CD4-positive, alpha-beta T cell treated with Interleukin-15 for 4 hours (primary cell): ENCODE results near the gene CPNE4.

Experiments used
- DNase-seq: peaks from one replicate; pipeline ENCODE4 v3.0.0-alpha.2; 2020; ENCODE audit warnings: low spot score

CPNE4 gene

DNA sequence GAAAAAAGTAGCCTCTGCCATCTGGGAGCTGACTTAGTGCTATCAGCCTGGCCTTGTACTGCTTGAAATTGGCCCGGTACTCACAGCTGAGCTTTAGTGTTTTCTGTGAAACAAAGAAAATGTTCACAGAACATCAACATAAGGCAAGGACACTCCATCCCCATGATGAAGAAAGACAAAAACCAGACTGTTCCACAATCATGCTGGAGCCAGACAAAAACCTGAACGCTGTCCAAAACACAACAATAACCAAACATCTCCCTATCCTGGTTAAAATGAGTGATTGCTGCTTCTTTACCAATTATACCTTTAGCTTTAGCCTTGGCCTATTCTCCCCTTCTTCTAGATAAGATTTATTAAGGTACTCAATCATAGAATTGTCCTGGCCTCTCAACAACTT lies 153.9 kb downstream of the CPNE4 start:
- no peak for DNase-seq

DNA sequence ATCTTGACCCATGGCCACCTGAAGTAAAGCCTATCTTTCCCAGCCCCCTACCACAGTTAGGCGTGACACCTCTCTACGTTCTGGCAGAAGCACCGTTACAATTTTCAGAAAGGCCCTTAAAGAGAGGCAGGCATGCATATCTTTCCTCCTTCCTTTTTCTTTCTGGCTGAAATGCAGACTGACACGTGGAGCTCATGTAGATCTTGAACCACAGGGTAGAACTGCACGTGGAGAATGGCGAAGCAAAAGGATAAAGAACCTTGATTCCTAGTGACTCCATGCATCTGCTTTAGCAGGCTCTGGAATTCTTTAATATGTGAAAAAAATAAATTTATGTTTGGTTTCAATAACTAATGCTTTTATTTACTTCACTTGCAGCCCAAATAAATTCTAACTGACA lies 166.6 kb downstream of the CPNE4 start:
- no peak for DNase-seq

DNA sequence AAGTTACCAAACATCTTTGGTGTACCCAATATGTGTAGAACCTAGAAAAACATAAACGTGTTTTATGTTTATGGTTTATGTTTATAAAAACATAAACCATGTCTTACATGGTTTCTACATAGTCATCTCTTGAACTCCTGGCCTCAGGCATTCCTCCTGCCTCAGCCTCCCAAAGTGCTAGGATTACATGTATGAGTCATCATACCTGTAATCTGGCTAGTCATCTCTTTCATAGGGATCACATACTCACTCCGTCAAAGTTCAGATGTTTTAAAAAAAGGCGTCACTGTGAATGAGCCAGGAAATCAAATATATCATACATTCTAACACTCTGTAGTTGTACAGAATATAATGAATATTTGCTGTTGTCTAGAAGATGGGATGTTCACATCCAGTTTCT lies 178.6 kb downstream of the CPNE4 start:
- DNase-seq, result no peak

DNA sequence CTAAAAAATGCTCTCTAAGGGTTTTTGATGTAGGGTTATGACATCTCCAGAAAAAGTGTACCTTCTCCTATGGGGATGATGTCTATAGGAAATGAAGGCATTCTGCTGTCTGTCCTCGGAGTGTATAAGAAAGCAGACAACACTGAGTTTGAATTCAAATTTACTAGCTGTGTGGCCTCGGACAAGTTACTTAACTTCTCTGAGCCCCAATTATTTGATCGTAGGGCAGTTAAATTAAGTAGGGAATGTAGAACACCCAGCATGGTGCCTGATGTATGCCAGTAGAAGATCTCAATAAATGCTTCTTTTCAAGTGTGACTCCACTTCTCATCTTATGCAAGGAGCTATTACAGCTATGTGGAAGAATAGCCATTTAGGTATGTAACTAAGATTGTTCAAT lies 184.6 kb downstream of the CPNE4 start:
- DNase-seq, result no peak

DNA sequence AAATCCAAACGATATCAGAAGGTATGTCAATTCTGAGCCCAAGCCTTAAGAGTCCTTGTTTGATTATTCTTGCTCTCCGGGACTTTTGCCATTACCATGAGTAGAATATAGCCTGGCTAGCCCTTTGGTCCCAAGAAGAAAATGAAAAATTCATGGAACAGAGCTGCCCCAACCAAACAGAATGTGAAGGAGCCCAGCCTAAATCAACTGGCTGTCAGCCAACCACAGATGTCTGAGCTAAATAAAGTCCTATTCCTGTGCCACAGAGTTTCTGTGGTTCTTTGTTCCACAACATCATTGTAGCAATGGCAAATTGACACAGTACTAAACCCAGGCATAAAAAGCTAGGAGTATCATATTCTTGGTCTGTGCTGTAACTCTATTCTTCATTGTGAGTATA lies 185.2 kb downstream of the CPNE4 start:
- no peak for DNase-seq

DNA sequence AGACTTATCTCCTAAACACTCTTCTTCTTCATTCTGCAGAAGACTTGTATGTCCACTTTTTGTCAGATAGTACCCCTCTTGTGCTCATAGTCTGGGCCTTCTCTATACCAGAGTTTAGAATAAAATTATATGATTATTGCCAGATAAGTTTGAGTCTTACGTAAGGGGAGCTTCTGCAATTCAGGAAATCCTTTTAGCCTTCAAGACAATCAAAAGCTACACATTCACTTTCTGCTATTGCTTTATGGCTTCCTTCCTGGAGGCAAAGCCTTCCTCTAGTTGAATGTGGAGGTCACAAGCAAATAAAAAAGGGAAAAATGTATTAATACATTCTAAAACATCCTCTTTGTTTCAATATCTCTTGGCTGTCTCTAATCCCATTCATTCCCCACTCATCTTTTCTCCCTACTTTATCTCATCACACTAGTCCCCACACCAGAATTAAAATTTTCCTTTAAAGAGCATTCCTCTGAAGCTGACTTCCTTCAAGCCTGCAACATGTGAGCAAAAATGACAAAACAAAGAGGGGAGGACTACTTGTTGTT lies 186.8 kb downstream of the CPNE4 start:
- DNase-seq, result no peak

DNA sequence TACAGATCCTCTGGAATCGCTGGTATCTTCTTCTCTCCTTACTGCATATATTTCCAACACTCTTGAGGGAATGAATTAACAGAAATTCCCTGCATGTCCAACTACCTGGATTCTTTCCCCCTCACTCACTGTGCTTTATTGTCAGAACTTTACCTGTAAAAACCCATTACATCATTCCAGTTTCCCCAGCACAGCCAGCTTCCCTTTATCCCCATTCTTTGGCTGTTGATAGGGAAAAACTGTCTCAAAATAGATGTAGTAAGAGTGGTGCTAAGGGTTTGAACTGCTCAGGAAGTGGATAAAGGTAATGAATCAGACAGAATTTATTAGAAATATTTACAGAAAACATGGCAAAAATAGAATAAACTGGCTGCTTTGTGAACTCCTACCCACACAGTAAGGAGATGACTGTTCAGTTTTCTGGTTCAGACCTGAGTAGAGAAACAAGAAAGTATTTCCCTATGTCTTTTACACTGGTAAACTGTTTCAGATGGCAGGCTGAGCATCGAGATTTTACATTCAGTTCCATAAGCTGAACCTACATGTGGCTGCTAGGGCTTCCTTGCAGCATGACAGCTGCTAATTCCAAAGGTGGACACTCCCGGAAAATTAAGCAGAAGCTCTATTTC lies 188.4 kb downstream of the CPNE4 start:
- no peak for DNase-seq

DNA sequence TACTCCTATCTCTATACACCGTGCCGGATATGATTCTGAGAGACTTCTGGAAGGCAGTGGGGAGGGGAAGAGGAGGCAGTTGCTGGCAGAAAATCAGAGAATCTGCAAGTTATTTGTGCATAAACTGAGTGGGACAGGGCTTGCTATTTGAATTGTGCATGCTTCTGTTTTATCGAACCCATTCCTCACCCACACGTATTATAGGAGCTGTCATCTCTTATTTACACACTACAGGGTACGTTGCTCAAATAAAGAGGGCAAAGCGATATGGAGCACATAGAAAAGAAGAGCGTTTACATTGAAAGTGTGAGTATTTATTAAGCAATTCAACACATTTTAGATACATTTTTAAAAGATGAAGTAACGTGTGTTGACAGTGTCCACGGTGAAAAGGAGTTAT lies 191.6 kb downstream of the CPNE4 start:
- no peak for DNase-seq

DNA sequence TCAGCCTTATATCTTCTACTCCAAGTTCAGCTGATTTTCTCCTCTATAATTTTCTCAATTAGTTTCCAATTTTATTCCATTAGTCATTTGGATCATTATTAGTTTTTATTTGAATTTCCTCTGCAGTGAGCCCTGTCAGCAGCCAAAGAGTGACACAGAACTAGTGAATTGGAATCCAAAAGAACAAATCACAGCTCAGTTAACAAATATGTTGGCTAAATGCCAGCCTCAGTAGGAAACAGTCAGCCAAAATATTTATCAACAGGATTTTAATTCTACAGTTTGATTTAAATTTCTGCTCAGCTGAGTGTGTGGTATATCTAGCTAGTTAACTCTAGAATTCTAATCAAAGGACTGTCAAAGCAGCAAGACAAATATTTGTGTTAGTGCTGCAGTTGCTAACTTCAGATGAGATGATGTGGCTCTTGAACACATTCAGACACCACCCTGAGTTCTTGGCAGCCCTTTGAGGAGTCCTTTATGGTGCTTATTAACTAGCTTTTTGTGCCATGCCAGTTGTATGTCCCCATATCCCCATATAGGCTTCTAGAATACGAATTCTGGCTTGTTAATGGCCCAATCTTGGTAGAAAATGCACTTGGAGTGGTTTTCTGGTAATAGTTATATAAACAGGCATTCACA lies 194.5 kb downstream of the CPNE4 start:
- DNase-seq, result no peak

DNA sequence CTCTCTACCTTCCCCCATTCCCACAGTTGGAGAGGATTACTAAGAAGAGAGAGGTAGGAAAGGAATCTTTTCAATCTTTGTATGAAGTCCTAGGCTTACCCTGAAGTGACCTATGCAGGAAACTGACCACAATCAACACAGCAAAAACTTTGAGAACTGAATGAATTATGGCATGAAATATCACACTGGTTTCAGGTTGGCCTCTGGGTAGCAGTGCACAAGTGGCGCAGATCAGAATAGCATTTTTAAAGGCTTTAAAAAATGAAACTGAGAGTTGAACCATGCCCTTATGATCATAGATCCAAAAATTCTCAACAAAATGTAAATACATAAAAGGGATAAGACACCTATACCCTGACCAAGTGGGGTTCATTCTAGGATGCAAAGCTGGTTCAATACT lies 198.9 kb downstream of the CPNE4 start:
- no peak for DNase-seq

DNA sequence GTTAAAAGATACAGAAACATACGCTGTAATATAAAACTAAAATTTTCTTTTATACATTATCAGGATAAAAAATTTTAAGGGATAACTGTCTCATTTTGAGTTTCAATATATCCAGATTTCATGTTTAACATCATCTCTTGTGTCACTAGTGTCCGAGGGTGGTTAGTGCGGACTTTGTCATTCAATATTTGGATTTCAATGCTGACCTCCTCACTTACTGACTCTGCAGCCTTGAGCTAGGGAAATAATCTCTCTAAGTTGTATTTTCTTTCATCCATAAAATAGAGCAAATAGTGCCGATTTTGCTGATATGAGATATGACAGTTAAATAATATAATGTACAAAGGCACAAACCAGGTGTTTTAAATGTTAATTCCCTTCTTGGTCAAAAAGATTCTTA lies 203.2 kb downstream of the CPNE4 start:
- no peak for DNase-seq

DNA sequence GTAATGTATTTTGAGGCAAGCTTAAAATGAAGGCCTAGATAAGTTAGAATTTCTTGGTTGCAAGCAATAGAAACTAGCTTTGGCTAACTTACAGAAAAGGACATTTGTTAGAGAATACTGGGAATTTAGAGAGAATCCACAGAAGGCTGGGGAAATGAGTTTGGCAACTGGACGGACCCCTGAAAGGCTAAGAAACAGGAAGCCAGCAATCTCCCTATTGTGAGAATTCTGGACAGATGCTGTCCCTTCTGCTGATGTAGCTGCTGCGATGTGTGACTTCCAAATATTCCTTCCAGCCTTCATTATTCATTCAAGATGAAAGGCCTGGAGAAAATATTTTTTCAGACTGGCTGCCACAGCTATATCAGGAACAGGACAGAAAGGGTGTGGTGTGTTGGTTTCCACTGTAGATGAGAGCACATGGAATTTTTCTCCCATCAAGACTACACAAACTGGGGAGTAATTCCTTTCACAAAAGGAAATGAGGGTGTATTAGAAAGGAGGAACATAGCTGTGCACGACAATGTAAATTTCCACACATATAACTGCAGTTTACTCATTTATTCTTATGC lies 213.5 kb downstream of the CPNE4 start:
- DNase-seq, result no peak

DNA sequence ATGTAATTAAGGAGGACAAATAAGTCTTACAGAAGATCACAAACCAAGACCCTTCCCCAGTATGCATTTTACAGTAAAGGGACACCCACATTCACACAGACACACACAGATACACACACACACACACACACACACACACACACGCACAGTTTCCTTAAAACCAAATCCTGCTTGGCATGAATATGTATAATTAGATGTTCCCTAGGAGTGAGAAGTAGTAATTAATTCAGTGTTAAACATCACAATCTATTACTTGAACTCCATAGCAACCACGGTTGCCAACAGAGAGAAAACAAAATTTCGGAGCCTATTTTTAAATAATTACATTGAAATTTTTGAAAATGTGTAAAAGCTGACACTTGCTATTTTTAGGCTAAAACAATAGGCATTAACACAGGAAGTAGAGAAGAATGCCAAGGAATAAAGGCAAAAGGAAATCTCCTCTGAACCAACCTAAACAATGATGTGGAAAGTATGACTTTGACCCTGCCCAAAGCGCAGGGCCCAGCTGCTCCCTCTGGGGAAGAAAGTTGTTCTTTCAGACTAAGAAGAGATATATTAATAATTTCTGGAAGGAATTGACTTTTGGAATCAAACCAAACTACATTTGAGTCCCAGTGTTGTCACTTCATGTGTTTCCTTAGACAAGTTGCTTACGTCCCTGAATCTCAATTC lies 215.3 kb downstream of the CPNE4 start:
- DNase-seq, result no peak

DNA sequence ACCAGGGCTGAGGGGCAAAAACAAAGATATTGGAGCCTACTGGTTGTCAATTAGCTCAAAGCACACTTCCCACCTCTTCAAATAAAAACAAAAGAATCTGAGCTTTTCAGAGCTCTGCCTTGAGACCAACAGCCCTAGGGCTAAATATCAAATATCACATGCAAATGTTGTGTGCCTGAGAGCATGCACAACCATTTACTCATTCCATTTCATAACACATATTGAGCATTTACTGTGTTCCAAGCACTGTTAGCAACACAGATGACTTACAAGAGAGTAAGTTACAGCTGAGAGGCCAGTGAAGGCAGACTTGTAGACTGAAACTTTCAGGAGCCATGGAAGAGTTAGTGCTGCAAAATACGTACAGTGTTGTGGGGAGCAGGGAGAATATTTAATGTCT lies 222.4 kb downstream of the CPNE4 start:
- no peak for DNase-seq

DNA sequence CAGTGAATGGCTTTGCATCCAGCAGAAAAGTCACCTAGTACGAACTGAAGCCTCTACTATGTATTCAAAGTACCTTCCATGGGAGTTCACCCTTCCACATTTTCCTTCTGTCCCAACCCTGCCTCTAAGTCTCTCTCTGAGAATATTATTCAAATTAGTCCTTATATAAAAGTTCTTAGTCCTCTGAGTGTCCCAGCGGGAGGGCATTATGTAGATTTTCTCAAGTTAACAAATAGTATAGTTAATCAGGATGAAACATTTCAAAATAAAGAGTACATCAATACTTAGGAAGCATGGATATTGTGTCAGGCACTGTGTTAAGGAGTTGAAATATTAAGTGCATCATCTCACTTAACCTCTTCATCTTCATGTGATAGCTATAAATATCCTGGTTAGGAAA lies 223.3 kb downstream of the CPNE4 start:
- DNase-seq, result no peak

DNA sequence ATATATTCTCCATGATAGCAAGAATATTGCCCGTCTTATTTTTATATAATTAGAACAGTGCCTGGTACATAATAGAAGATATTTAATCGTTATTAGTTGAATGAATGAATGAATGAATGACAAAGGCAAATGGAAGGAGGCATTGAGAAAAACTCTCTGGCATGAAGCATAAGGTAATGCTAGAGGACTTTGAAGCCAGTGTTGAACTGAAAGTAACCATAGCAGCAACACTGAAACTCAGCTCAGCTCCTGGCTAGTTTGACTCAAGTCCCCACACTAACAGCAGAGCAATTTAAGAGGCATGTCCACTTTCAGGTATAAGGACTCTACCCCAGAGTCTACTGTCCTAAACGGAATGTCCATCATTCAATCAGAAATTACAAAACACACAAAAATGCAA lies 227.0 kb downstream of the CPNE4 start:
- DNase-seq, result no peak

DNA sequence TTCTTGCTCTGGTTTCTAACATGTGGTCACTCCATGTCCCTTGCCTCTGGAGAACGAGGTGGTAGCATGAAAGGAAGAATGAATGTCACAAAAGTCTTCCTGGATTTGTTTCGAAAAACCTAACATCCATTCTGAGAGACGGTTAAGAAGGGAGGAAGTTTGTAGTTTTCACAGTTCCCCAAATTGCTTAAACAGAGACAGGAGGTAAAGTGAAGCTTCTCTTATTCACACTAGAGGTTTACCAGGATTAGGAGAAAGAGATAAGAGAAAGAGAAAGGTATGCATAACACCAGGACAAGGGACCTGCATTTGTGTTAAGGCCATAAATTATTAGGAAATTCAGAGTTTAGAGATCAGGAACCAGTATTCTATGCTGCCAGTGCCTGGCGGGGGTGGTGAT lies 228.1 kb downstream of the CPNE4 start:
- no peak for DNase-seq

DNA sequence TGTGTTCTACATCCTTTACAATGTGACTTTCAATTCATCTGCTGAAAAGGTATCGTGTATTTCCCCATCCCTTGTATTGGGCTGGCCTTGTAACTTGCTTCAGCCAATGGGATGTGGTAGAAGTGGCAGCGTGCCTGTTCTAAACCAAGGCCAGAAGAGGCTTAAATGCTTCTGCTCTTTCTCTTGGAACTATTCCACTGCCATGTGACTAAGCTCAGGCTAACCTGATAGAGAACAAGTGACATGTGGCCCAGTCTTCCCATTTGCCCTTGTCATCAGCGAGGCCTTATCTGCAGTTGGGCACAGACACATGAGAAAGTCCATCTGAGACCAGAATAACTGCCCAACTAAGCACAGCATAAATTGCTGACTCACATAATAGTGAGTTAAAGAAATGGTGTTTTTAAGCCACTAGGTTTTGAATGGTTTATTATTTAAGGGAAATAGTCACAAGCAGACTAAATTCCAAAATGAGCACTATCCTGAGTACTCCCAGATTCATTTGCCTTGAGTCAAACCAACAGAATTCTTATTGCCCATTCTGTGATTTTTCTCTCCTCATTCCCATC lies 230.2 kb downstream of the CPNE4 start:
- no peak for DNase-seq

DNA sequence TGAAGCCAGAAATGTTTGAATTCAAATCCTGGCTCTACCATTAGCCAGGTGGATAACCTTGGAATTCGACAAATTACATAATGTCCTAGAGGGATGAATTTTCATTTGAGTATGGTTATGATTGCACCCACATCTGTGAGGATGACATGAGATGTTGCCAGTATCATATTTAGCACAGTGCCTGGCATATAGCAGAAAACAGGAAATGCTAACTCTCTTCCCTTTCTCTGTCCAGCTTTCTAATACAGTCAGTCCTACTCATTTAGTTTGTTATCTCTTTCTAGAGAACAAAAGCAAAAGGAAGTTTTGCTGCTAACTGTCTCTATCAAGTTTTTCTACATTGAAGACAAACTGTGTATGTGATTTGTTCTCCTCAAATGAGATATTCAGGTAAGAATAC lies 231.7 kb downstream of the CPNE4 start:
- DNase-seq, result no peak

DNA sequence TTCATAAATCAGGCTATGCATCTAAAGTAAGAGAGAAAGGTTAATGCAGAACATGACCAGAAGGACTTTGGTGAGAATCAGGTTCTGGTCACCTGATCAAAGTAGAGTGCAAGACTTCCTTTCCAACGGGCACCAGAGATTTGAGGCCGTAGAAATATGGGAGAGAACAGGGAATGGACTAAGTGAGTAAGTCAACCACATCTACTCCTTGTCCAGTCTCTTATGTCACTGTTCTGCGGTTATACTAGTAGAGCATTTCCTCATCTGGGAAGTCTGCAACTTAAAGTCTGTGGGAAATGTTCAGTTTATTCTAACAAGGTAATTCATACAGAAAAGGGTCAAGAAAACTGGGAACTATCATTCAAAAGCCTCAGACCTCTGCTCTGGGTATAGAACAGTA lies 232.8 kb downstream of the CPNE4 start:
- no peak for DNase-seq

DNA sequence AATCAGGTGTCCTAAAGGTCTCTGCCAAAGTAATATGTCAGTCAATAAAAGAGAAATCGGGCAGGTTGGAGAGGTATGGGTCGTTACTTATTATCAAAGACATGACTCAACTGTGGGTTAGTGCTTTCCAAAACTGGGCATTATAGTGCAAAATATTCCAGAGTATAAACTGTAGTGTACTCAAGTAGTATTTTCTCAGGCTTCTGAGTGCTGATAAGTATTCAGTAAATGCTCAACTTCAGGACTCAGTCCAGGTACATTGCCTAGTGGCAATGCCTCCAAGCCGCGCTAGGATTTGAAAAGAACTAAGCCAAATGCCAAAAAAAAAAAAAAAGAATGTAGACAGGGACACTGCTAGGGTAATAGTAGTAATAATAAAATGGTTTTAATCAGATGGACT lies 233.2 kb downstream of the CPNE4 start:
- no peak for DNase-seq

DNA sequence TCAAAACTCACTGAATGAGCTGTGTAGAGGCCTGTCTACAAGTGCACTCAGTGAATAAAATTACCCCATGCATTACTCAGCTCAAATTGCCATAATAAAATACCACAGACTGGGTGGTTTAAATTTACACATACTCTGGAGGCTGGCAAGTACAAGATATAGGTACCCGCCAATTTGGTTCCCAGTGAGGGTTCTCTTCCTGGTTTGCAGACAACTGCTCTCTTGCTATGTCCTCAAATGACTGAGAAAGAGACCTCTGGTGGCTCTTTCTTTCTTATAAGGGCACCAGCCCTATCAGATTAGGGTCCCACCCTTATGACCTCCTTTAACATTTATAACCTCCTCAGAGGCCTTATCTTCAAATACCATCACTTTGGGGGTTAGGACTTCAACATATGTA lies 237.0 kb downstream of the CPNE4 start:
- no peak for DNase-seq
